GM12865 (cell line): ENCODE data around the gene CELSR2.

ENCODE experiments used
- DNase-seq: peaks from one replicate; pipeline ENCODE4 v3.0.0; 2010; ENCODE audit warnings: low read depth
- H3K4me3 ChIP-seq: 2 replicates; pipeline ENCODE4 v1.5.1; 2011; ENCODE audit warnings: mild to moderate bottlenecking, low read depth, low read length, control low read depth
- CTCF ChIP-seq: IDR thresholded peaks from 2 replicates; pipeline ENCODE4 v1.5.1; 2011; ENCODE audit warnings: low read length, control low read depth, low read depth, inconsistent platforms; ENCODE audit not compliant: insufficient read depth; ENCODE audit errors: missing control alignments

The CELSR2 gene

DNA sequence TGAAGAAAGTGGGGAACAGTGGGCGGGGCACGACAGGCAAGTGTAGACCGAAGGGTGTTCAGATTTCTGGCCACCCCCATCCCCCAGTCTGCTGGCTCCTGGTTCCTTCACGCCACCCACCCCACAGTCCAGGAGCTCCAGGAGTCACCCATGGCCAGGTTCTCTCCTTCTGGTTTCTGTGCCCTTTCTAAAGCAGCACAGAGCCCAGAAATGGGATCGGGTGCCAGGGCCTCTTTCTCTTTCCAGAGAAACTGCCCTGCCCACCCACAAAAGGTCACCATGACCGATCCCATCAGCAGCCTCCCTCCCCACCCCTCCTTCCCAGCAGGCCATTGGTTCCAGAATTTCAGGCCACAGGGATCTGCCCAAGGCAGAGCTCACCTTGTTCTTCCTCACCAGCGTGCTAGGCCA lies 3.2 kb upstream of the CELSR2 start:
- no peak for TF ChIP-seq CTCF
- H3K4me3 ChIP-seq, result no peak overlapping the region
- DNase-seq, result no peak

GRCh38 chr1:109247401-109248365 lies 1.7 kb upstream of the CELSR2 start:
- no peak for TF ChIP-seq CTCF
- DNase-seq, result no peak
- no peak overlapping the region for H3K4me3 ChIP-seq

DNA sequence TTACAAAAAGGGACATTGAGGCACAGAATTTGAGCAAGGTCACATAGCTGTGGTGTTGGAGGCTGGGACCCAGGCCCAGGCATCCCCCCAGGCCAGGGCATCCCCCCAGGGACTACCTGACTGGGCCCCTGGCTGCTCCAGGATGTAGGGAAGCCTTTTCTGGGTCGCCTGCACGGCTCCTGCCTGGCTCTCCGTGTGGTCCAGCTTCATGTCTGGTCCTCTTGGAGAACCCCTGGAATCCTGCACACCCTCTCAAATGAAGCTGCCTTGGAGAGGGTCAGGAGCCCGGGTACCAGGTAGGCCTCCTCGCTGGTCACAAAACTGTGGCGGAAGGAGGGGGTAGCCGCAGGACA lies 919 bp upstream of the CELSR2 start:
- H3K4me3 ChIP-seq, result no peak overlapping the region
- DNase-seq, result no peak
- no peak for TF ChIP-seq CTCF

DNA sequence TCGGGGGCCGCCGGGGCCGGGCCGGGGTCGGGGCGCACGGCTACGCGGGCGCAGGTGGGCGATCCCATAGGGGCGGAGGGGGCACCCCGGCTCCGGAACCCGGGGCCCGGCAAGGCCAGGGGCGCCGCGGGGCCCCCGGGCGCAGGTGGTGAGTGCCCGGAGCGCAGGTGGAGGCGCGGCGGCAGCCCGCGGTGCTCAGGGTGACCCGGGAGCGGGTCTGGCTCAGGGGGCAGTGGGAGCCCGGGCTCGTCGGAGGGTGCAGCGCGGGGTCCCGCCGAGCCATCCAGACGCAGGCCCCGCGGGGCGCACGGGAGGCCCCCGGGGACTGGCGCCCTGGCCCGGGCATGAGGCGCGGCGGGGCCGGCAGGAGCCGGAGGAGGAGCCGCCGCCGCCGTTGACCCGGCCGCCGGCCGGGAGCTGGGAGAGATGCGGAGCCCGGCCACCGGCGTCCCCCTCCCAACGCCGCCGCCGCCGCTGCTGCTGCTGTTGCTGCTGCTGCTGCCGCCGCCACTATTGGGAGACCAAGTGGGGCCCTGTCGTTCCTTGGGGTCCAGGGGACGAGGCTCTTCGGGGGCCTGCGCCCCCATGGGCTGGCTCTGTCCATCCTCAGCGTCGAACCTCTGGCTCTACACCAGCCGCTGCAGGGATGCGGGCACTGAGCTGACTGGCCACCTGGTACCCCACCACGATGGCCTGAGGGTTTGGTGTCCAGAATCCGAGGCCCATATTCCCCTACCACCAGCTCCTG lies 489 bp downstream of the CELSR2 start:
- no peak for DNase-seq
- TF ChIP-seq CTCF, result no peak
- peak overlapping the region; percentile 16; the same call in 1 of the 2 replicates for H3K4me3 ChIP-seq

- no peak overlapping the region for H3K4me3 ChIP-seq
- no peak for DNase-seq
- TF ChIP-seq CTCF, result no peak
These were observed 1.3 kb downstream of the CELSR2 start for GRCh38 chr1:109250454-109251276.

- TF ChIP-seq CTCF, result no peak
- no peak overlapping the region for H3K4me3 ChIP-seq
- DNase-seq, result no peak
These were observed 2.2 kb downstream of the CELSR2 start for GRCh38 chr1:109251277-109252166.
